ENCODE data around the gene RTN4RL2.

Gene RTN4RL2

GRCh38 chr11:57457643-57458023, 2.7 kb upstream of the RTN4RL2 start:
- H3K27ac ChIP-seq (ENCODE audit: low read depth, low read length), result no peak overlapping the region
- peaks cover 19% of the 10 kb centered on the region for H3K4me1 ChIP-seq (ENCODE audit: control insufficient read depth, insufficient read depth, low read length)
- H3K36me3 ChIP-seq (ENCODE audit: control insufficient read depth, insufficient read depth, low read length), result no peaks in the 10 kb centered on the region
- no peaks in the 10 kb centered on the region for H3K9me3 ChIP-seq (ENCODE audit: control insufficient read depth, insufficient read depth, low read depth, low read length)
- peak overlapping the region; percentile 63 for H3K4me3 ChIP-seq (ENCODE audit: low read depth, low read length)
- peak overlapping the region; percentile 18 for H3K9ac ChIP-seq (ENCODE audit: low read length)
- H3K27me3 ChIP-seq (ENCODE audit: control insufficient read depth, insufficient read depth, low read length), result peaks cover 78% of the 10 kb centered on the region

GRCh38 chr11:57458060-57458409, 2.3 kb upstream of the RTN4RL2 start:
- Histone ChIP-seq H3K36me3 (ENCODE audit: control insufficient read depth, insufficient read depth, low read length) (no peaks in the 10 kb centered on the region), H3K27me3 (ENCODE audit: control insufficient read depth, insufficient read depth, low read length) (peaks cover 78% of the 10 kb centered on the region), H3K4me3 (ENCODE audit: low read depth, low read length) (peak overlapping the region; percentile 63)

GRCh38 chr11:57458410-57459163, 1.7 kb upstream of the RTN4RL2 start:
- H3K4me1 ChIP-seq (ENCODE audit: control insufficient read depth, insufficient read depth, low read length), result peaks cover 28% of the 10 kb centered on the region
- H3K36me3 ChIP-seq (ENCODE audit: control insufficient read depth, insufficient read depth, low read length), result no peaks in the 10 kb centered on the region
- peak overlapping the region; percentile 63 for H3K4me3 ChIP-seq (ENCODE audit: low read depth, low read length)
- H3K27me3 ChIP-seq (ENCODE audit: control insufficient read depth, insufficient read depth, low read length), result peaks cover 78% of the 10 kb centered on the region
- H3K9me3 ChIP-seq (ENCODE audit: control insufficient read depth, insufficient read depth, low read depth, low read length), result no peaks in the 10 kb centered on the region
- H3K27ac ChIP-seq (ENCODE audit: low read depth, low read length), result no peak overlapping the region
- H3K9ac ChIP-seq (ENCODE audit: low read length), result no peak overlapping the region

More at GRCh38 chr11:57458060-57458409, 2.3 kb upstream of the RTN4RL2 start:
- Histone ChIP-seq H3K4me1 (ENCODE audit: control insufficient read depth, insufficient read depth, low read length) (peaks cover 23% of the 10 kb centered on the region), H3K27ac (ENCODE audit: low read depth, low read length) (no peak overlapping the region), H3K9me3 (ENCODE audit: control insufficient read depth, insufficient read depth, low read depth, low read length) (no peaks in the 10 kb centered on the region), H3K9ac (ENCODE audit: low read length) (no peak overlapping the region)

GRCh38 chr11:57459164-57460021, 935 bp upstream of the RTN4RL2 start:
- H3K9me3 ChIP-seq (ENCODE audit: control insufficient read depth, insufficient read depth, low read depth, low read length), result no peaks in the 10 kb centered on the region
- peaks cover 36% of the 10 kb centered on the region for H3K4me1 ChIP-seq (ENCODE audit: control insufficient read depth, insufficient read depth, low read length)
- no peak overlapping the region for H3K9ac ChIP-seq (ENCODE audit: low read length)
- H3K4me3 ChIP-seq (ENCODE audit: low read depth, low read length), result peak overlapping the region; percentile 63
- H3K27ac ChIP-seq (ENCODE audit: low read depth, low read length), result no peak overlapping the region
- peaks cover 85% of the 10 kb centered on the region for H3K27me3 ChIP-seq (ENCODE audit: control insufficient read depth, insufficient read depth, low read length)
- no peaks in the 10 kb centered on the region for H3K36me3 ChIP-seq (ENCODE audit: control insufficient read depth, insufficient read depth, low read length)

GRCh38 chr11:57460758-57461749, 726 bp downstream of the RTN4RL2 start:
- H3K36me3 ChIP-seq (ENCODE audit: control insufficient read depth, insufficient read depth, low read length), result no peaks in the 10 kb centered on the region
- H3K27me3 ChIP-seq (ENCODE audit: control insufficient read depth, insufficient read depth, low read length), result peaks cover 89% of the 10 kb centered on the region
- H3K9ac ChIP-seq (ENCODE audit: low read length), result no peak overlapping the region
- H3K4me3 ChIP-seq (ENCODE audit: low read depth, low read length), result peak overlapping the region; percentile 63
- no peak overlapping the region for H3K27ac ChIP-seq (ENCODE audit: low read depth, low read length)
- peaks cover 45% of the 10 kb centered on the region for H3K4me1 ChIP-seq (ENCODE audit: control insufficient read depth, insufficient read depth, low read length)
- no peaks in the 10 kb centered on the region for H3K9me3 ChIP-seq (ENCODE audit: control insufficient read depth, insufficient read depth, low read depth, low read length)

GRCh38 chr11:57461841-57462489, 1.6 kb downstream of the RTN4RL2 start:
- Histone ChIP-seq H3K4me3 (ENCODE audit: low read depth, low read length) (peak overlapping the region; percentile 63), H3K27ac (ENCODE audit: low read depth, low read length) (no peak overlapping the region), H3K9ac (ENCODE audit: low read length) (no peak overlapping the region), H3K36me3 (ENCODE audit: control insufficient read depth, insufficient read depth, low read length) (no peaks in the 10 kb centered on the region), H3K9me3 (ENCODE audit: control insufficient read depth, insufficient read depth, low read depth, low read length) (no peaks in the 10 kb centered on the region), H3K27me3 (ENCODE audit: control insufficient read depth, insufficient read depth, low read length) (peaks cover 79% of the 10 kb centered on the region), H3K4me1 (ENCODE audit: control insufficient read depth, insufficient read depth, low read length) (peaks cover 44% of the 10 kb centered on the region)

GRCh38 chr11:57462597-57462996, 2.3 kb downstream of the RTN4RL2 start:
- no peaks in the 10 kb centered on the region for H3K36me3 ChIP-seq (ENCODE audit: control insufficient read depth, insufficient read depth, low read length)
- H3K9ac ChIP-seq (ENCODE audit: low read length), result no peak overlapping the region
- H3K4me3 ChIP-seq (ENCODE audit: low read depth, low read length), result no peak overlapping the region
- no peak overlapping the region for H3K27ac ChIP-seq (ENCODE audit: low read depth, low read length)
- peaks cover 74% of the 10 kb centered on the region for H3K27me3 ChIP-seq (ENCODE audit: control insufficient read depth, insufficient read depth, low read length)
- no peaks in the 10 kb centered on the region for H3K9me3 ChIP-seq (ENCODE audit: control insufficient read depth, insufficient read depth, low read depth, low read length)
- H3K4me1 ChIP-seq (ENCODE audit: control insufficient read depth, insufficient read depth, low read length), result peaks cover 42% of the 10 kb centered on the region

- H3K27ac ChIP-seq (ENCODE audit: low read depth, low read length), result no peak overlapping the region
- no peaks in the 10 kb centered on the region for H3K36me3 ChIP-seq (ENCODE audit: control insufficient read depth, insufficient read depth, low read length)
- no peaks in the 10 kb centered on the region for H3K9me3 ChIP-seq (ENCODE audit: control insufficient read depth, insufficient read depth, low read depth, low read length)
- no peak overlapping the region for H3K9ac ChIP-seq (ENCODE audit: low read length)
- peaks cover 50% of the 10 kb centered on the region for H3K4me1 ChIP-seq (ENCODE audit: control insufficient read depth, insufficient read depth, low read length)
- H3K4me3 ChIP-seq (ENCODE audit: low read depth, low read length), result peak overlapping the region; percentile 20; the same call in 1 of the 2 replicates
- peaks cover 61% of the 10 kb centered on the region for H3K27me3 ChIP-seq (ENCODE audit: control insufficient read depth, insufficient read depth, low read length)
Observed at GRCh38 chr11:57463671-57464538, 3.6 kb downstream of the RTN4RL2 start.

- H3K9me3 ChIP-seq (ENCODE audit: control insufficient read depth, insufficient read depth, low read depth, low read length), result no peaks in the 10 kb centered on the region
- H3K9ac ChIP-seq (ENCODE audit: low read length), result no peak overlapping the region
- H3K27ac ChIP-seq (ENCODE audit: low read depth, low read length), result no peak overlapping the region
- no peaks in the 10 kb centered on the region for H3K36me3 ChIP-seq (ENCODE audit: control insufficient read depth, insufficient read depth, low read length)
- H3K4me1 ChIP-seq (ENCODE audit: control insufficient read depth, insufficient read depth, low read length), result peaks cover 47% of the 10 kb centered on the region
- H3K4me3 ChIP-seq (ENCODE audit: low read depth, low read length), result no peak overlapping the region
- peaks cover 54% of the 10 kb centered on the region for H3K27me3 ChIP-seq (ENCODE audit: control insufficient read depth, insufficient read depth, low read length)
Observed at GRCh38 chr11:57464539-57465181, 4.3 kb downstream of the RTN4RL2 start.
